ENCODE measurements around the gene NTRK2. TPM values are rescaled to one million over a fixed set of nuclear protein-coding genes. Genes with fewer than 3 reads are reported as not detected.

NTRK2 gene
- total and polyA plus RNA-seq, 4 donors = 0.26 to 1.4 (median 0.56) TPM

- TF ChIP-seq REST (IDR thresholded peaks at IDR 0.05) (no peak), RAD21 (IDR thresholded peaks at IDR 0.05) (no peak), ZBTB33 (IDR thresholded peaks at IDR 0.05) (no peak), RXRA (IDR thresholded peaks at IDR 0.05) (no peak)
Observed at GRCh38 chr9:84997472-84997871, 327.9 kb downstream of the NTRK2 start (continued).

- H3K27me3 ChIP-seq (ENCODE audit: control insufficient read depth in 4 of 4, insufficient read depth in 4 of 4, low read length in 3 of 4) = no peaks in the 10 kb centered on the region
- WGBS = 32% methylated on average over 2 of the region's 2 CpGs
- no peak for DNase-seq (ENCODE audit: low spot score)
- no peaks in the 10 kb centered on the region for H3K4me1 ChIP-seq (ENCODE audit: control insufficient read depth in 4 of 4, insufficient read depth in 4 of 4, low read length in 3 of 4)
- H3K27ac ChIP-seq (ENCODE audit: low read depth in 1 of 2, low read length in 2 of 2) = no peak overlapping the region
- no peak overlapping the region for H3K9ac ChIP-seq (ENCODE audit: low read depth in 1 of 2, low read length in 2 of 2)
- H3K9me3 ChIP-seq (ENCODE audit: control insufficient read depth in 4 of 4, low read length in 3 of 4) = peaks cover 3 to 7% (median 5%) of the 10 kb centered on the region in 4 donors
- H3K36me3 ChIP-seq (ENCODE audit: control insufficient read depth in 4 of 4, insufficient read depth in 3 of 4, low read depth in 1 of 4, low read length in 3 of 4) = no peaks in the 10 kb centered on the region
- H3K4me3 ChIP-seq (ENCODE audit: low read depth in 1 of 3, low read length in 3 of 3) = no peak overlapping the region
- TF ChIP-seq FOXA1 (IDR thresholded peaks at IDR 0.05) (no peak), ATF3 (IDR thresholded peaks at IDR 0.05) (no peak), TAF1 (conservative IDR thresholded peaks at IDR 0.05) (no peak)
Observed at GRCh38 chr9:84998639-84999038, 329.1 kb downstream of the NTRK2 start.

GRCh38 chr9:84999788-85000187, 330.3 kb downstream of the NTRK2 start:
- Histone ChIP-seq H3K27me3 (ENCODE audit: control insufficient read depth in 4 of 4, insufficient read depth in 4 of 4, low read length in 3 of 4) (no peaks in the 10 kb centered on the region), H3K27ac (ENCODE audit: low read depth in 1 of 2, low read length in 2 of 2) (no peak overlapping the region), H3K4me1 (ENCODE audit: control insufficient read depth in 4 of 4, insufficient read depth in 4 of 4, low read length in 3 of 4) (no peaks in the 10 kb centered on the region), H3K4me3 (ENCODE audit: low read depth in 1 of 3, low read length in 3 of 3) (no peak overlapping the region), H3K9me3 (ENCODE audit: control insufficient read depth in 4 of 4, low read length in 3 of 4) (peaks cover 3 to 7% (median 5%) of the 10 kb centered on the region in 4 donors), H3K9ac (ENCODE audit: low read depth in 1 of 2, low read length in 2 of 2) (no peak overlapping the region), H3K36me3 (ENCODE audit: control insufficient read depth in 4 of 4, insufficient read depth in 3 of 4, low read depth in 1 of 4, low read length in 3 of 4) (no peaks in the 10 kb centered on the region)
- DNase-seq (ENCODE audit: low spot score) = no peak
- 69% methylated on average over 7 of the region's 7 CpGs for WGBS
- TF ChIP-seq NR2F2 (IDR thresholded peaks at IDR 0.05) (no peak), HNF4G (IDR thresholded peaks at IDR 0.05) (no peak), SP1 (IDR thresholded peaks at IDR 0.05) (no peak), ATF3 (IDR thresholded peaks at IDR 0.05) (no peak), GABPA (IDR thresholded peaks at IDR 0.05 in 1 of 2, conservative IDR thresholded peaks at IDR 0.05 in 1 of 2) (no peak), RXRA (IDR thresholded peaks at IDR 0.05) (no peak), FOXA2 (IDR thresholded peaks at IDR 0.05) (no peak), JUND (IDR thresholded peaks at IDR 0.05) (no peak), TAF1 (conservative IDR thresholded peaks at IDR 0.05) (no peak), FOXA1 (IDR thresholded peaks at IDR 0.05) (no peak), REST (IDR thresholded peaks at IDR 0.05) (no peak), HNF4A (conservative IDR thresholded peaks at IDR 0.05) (no peak), ZBTB33 (IDR thresholded peaks at IDR 0.05) (no peak), CTCF (IDR thresholded peaks at IDR 0.05; ENCODE audit: low read depth, low read length, missing input control) (no peak), EGR1 (IDR thresholded peaks at IDR 0.05; ENCODE audit: low read depth in 2 of 2) (no peak), YY1 (IDR thresholded peaks at IDR 0.05) (no peak)
